ENCODE results near the gene LSR. TPM values are rescaled to one million over a fixed set of nuclear protein-coding genes. Genes with fewer than 3 reads are reported as not detected.

LSR gene
- total and polyA plus RNA-seq, 2 experiments from 2014 or later = 116 to 212 TPM

GRCh38 chr19:35281303-35281702, 32.5 kb downstream of the LSR start:
- DNase-seq (ENCODE audit: low spot score) (no peak), ATAC-seq (no peak)
- Mint-ChIP-seq H3K4me1 (peaks cover 11% of the 10 kb centered on the region), H3K27me3 (ENCODE audit: insufficient read depth, low read depth, poor library complexity) (peaks cover 24% of the 10 kb centered on the region), H3K27ac (no peak overlapping the region), H3K4me3 (no peak overlapping the region), H3K36me3 (ENCODE audit: low read depth) (peaks cover 17% of the 10 kb centered on the region), H3K9me3 (no peaks in the 10 kb centered on the region; the same call in 2 of the 3 replicates)
- Histone ChIP-seq H3F3A (replicated peaks; ENCODE audit: low read depth) (no peaks in the 10 kb centered on the region), H3K36me3 (ENCODE audit: insufficient read depth) (no peaks in the 10 kb centered on the region), H4K20me1 (replicated peaks; ENCODE audit: insufficient read depth) (no peaks in the 10 kb centered on the region), H3K4me2 (no peak overlapping the region), H2AFZ (no peak overlapping the region), H3K27ac (ENCODE audit: low read depth) (no peak overlapping the region), H3K4me3 (no peak overlapping the region), H3K27me3 (ENCODE audit: insufficient read depth) (no peaks in the 10 kb centered on the region), H3K9me2 (ENCODE audit: insufficient read depth) (no peaks in the 10 kb centered on the region), H3K4me1 (ENCODE audit: insufficient read depth) (0 out of 2 replicates have a peak, but pooled peaks cover 8% of the 10 kb centered on the region), H3K79me2 (replicated peaks; ENCODE audit: insufficient read depth) (no peaks in the 10 kb centered on the region)
- TF ChIP-seq REST (IDR thresholded peaks at IDR 0.05; ENCODE audit: unreplicated experiment) = no peak
- no peak for TF ChIP-seq CREB1 (CRISPR knock-in tag; IDR thresholded peaks at IDR 0.05; ENCODE audit: low read depth)
- no peak for TF ChIP-seq CTCF (conservative IDR thresholded peaks at IDR 0.05; ENCODE audit: low read depth in 2 of 2)
- no peak for TF ChIP-seq ZNF331 (CRISPR knock-in tag; IDR thresholded peaks at IDR 0.05; ENCODE audit: low read depth)
- no peak for TF ChIP-seq ZNF462 (CRISPR knock-in tag; IDR thresholded peaks at IDR 0.05)
- TF ChIP-seq NANOG (IDR thresholded peaks at IDR 0.05; ENCODE audit: borderline replicate concordance) = no peak
- no peak for TF ChIP-seq EZH2phosphoT487 (IDR thresholded peaks at IDR 0.05; ENCODE audit: unreplicated experiment)
- no peak for TF ChIP-seq ETS1 (IDR thresholded peaks at IDR 0.05)
- TF ChIP-seq ZNF114 (CRISPR knock-in tag; IDR thresholded peaks at IDR 0.05) = no peak
- no peak for TF ChIP-seq JUNB (IDR thresholded peaks at IDR 0.05; ENCODE audit: unreplicated experiment)
- no peak for TF ChIP-seq POLR2AphosphoS5 (IDR thresholded peaks at IDR 0.05; ENCODE audit: low read depth)
- TF ChIP-seq STAT1 (IDR thresholded peaks at IDR 0.05; ENCODE audit: unreplicated experiment) = no peak
- no peak for TF ChIP-seq EZH2 (IDR thresholded peaks at IDR 0.05; ENCODE audit: low read depth, unreplicated experiment)
